ENCODE data around the gene C12orf42.

Gene C12orf42

DNA sequence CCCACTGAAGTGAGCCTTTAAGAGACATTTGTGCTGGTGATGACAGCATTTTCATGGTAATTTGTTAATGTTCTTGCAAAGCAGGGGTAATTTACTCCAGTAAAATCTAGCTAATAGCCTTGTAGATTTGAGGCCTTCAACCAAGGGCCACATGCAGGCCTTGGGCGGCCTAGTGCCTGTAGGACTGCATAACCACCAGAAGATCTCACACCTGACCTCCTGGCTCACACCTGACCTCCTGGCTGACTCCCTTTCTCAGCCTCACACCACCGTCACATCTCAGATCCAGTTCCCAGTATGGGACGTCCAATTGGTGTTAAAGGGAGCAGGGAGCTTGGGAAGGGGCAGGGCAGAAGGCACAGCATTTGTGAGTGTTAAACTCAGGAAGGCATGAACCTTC, 26.9 kb downstream of the C12orf42 start:
- H3K79me2 ChIP-seq (ENCODE audit: insufficient read depth, low read length) = no peaks in the 10 kb centered on the region
- H3K27ac ChIP-seq (ENCODE audit: low read depth, low read length, poor library complexity, severe bottlenecking) = no peak overlapping the region
- H4K20me1 ChIP-seq (ENCODE audit: insufficient read depth, low read length) = no peaks in the 10 kb centered on the region
- H3K9ac ChIP-seq (ENCODE audit: low read length) = no peak overlapping the region
- no peak overlapping the region for H2AFZ ChIP-seq (ENCODE audit: low read length)
- H3K9me3 ChIP-seq (ENCODE audit: low read length) = no peaks in the 10 kb centered on the region
- H3F3A ChIP-seq (ENCODE audit: insufficient read depth, low read length) = no peaks in the 10 kb centered on the region
- no peak overlapping the region for H3K4me2 ChIP-seq (ENCODE audit: low read length)
- H3K36me3 ChIP-seq (ENCODE audit: insufficient read depth, low read length) = no peaks in the 10 kb centered on the region
- no peak for TF ChIP-seq EZH2 (IDR thresholded peaks at IDR 0.05; ENCODE audit: borderline replicate concordance, low read length)
- TF ChIP-seq, protein P1, sequence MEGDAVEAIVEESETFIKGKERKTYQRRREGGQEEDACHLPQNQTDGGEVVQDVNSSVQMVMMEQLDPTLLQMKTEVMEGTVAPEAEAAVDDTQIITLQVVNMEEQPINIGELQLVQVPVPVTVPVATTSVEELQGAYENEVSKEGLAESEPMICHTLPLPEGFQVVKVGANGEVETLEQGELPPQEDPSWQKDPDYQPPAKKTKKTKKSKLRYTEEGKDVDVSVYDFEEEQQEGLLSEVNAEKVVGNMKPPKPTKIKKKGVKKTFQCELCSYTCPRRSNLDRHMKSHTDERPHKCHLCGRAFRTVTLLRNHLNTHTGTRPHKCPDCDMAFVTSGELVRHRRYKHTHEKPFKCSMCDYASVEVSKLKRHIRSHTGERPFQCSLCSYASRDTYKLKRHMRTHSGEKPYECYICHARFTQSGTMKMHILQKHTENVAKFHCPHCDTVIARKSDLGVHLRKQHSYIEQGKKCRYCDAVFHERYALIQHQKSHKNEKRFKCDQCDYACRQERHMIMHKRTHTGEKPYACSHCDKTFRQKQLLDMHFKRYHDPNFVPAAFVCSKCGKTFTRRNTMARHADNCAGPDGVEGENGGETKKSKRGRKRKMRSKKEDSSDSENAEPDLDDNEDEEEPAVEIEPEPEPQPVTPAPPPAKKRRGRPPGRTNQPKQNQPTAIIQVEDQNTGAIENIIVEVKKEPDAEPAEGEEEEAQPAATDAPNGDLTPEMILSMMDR (IDR thresholded peaks at IDR 0.05; ENCODE audit: low read length) = no peak
- no peaks in the 10 kb centered on the region for H3K9me2 ChIP-seq (ENCODE audit: low read depth, low read length)
- no peaks in the 10 kb centered on the region for H3K27me3 ChIP-seq (ENCODE audit: insufficient read depth, low read length)
- H3K4me1 ChIP-seq (ENCODE audit: insufficient read depth, low read length, severe bottlenecking) = no peaks in the 10 kb centered on the region
- H3K4me3 ChIP-seq (ENCODE audit: low read depth, low read length, poor library complexity, severe bottlenecking) = no peak overlapping the region

DNA sequence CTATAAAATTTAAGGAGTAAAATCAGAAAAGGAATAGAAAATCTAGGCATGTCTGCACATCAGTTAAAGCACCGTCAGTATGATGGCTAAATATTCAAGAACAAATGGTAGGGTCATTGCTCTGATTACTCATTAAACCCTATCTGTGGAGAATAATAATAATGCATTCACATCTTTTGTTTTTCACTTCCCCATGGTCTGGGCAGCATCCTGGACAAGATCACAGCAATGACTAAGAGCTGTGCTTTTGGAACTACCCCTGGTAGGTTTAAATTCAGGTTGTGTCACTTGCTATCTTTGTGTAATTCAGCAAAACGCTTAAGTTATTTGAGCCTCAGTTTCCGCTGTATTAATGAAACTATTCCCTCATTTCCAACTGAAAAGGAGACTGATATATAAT, 33.1 kb downstream of the C12orf42 start:
- H3K4me2 ChIP-seq (ENCODE audit: low read length) = no peak overlapping the region
- no peak overlapping the region for H2AFZ ChIP-seq (ENCODE audit: low read length)
- no peaks in the 10 kb centered on the region for H3K27me3 ChIP-seq (ENCODE audit: insufficient read depth, low read length)
- no peak overlapping the region for H3K27ac ChIP-seq (ENCODE audit: low read depth, low read length, poor library complexity, severe bottlenecking)
- H3K9me3 ChIP-seq (ENCODE audit: low read length) = no peaks in the 10 kb centered on the region
- H3K9ac ChIP-seq (ENCODE audit: low read length) = no peak overlapping the region
- H3K9me2 ChIP-seq (ENCODE audit: low read depth, low read length) = no peaks in the 10 kb centered on the region
- no peak overlapping the region for H3K4me3 ChIP-seq (ENCODE audit: low read depth, low read length, poor library complexity, severe bottlenecking)
- H3K36me3 ChIP-seq (ENCODE audit: insufficient read depth, low read length) = no peaks in the 10 kb centered on the region
- H3F3A ChIP-seq (ENCODE audit: insufficient read depth, low read length) = no peaks in the 10 kb centered on the region
- no peaks in the 10 kb centered on the region for H4K20me1 ChIP-seq (ENCODE audit: insufficient read depth, low read length)
- no peak for TF ChIP-seq EZH2 (IDR thresholded peaks at IDR 0.05; ENCODE audit: borderline replicate concordance, low read length)
- no peaks in the 10 kb centered on the region for H3K79me2 ChIP-seq (ENCODE audit: insufficient read depth, low read length)
- H3K4me1 ChIP-seq (ENCODE audit: insufficient read depth, low read length, severe bottlenecking) = no peaks in the 10 kb centered on the region

DNA sequence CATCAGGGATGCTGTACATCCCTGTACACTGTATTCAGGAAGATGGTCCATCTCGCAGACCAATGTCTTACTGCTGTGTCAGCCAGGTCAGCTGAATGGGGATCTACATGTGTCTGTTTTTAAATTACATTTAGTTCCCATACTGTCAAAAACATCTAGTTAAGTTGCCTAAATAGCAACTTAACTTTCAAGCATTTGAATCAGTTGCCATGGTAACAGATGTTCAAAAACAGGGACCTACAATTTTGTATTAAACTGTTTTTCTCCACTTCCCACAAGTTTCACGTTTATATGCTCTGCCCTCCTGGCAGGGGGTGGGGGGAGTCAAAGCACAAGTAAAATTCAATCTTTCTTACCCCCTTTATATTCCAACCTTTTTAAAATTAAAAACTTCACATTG, 38.3 kb downstream of the C12orf42 start:
- no peak overlapping the region for H3K27ac ChIP-seq (ENCODE audit: low read depth, low read length, poor library complexity, severe bottlenecking)
- H2AFZ ChIP-seq (ENCODE audit: low read length) = no peak overlapping the region
- no peaks in the 10 kb centered on the region for H3K36me3 ChIP-seq (ENCODE audit: insufficient read depth, low read length)
- H3F3A ChIP-seq (ENCODE audit: insufficient read depth, low read length) = no peaks in the 10 kb centered on the region
- H4K20me1 ChIP-seq (ENCODE audit: insufficient read depth, low read length) = no peaks in the 10 kb centered on the region
- no peak overlapping the region for H3K4me2 ChIP-seq (ENCODE audit: low read length)
- no peaks in the 10 kb centered on the region for H3K4me1 ChIP-seq (ENCODE audit: insufficient read depth, low read length, severe bottlenecking)
- H3K27me3 ChIP-seq (ENCODE audit: insufficient read depth, low read length) = no peaks in the 10 kb centered on the region
- TF ChIP-seq EZH2 (IDR thresholded peaks at IDR 0.05; ENCODE audit: borderline replicate concordance, low read length) = no peak
- TF ChIP-seq, protein P1 (IDR thresholded peaks at IDR 0.05; ENCODE audit: low read length) = no peak
- H3K9me3 ChIP-seq (ENCODE audit: low read length) = no peaks in the 10 kb centered on the region
- no peak overlapping the region for H3K4me3 ChIP-seq (ENCODE audit: low read depth, low read length, poor library complexity, severe bottlenecking)
- H3K9me2 ChIP-seq (ENCODE audit: low read depth, low read length) = no peaks in the 10 kb centered on the region
- H3K9ac ChIP-seq (ENCODE audit: low read length) = no peak overlapping the region
- no peaks in the 10 kb centered on the region for H3K79me2 ChIP-seq (ENCODE audit: insufficient read depth, low read length)

DNA sequence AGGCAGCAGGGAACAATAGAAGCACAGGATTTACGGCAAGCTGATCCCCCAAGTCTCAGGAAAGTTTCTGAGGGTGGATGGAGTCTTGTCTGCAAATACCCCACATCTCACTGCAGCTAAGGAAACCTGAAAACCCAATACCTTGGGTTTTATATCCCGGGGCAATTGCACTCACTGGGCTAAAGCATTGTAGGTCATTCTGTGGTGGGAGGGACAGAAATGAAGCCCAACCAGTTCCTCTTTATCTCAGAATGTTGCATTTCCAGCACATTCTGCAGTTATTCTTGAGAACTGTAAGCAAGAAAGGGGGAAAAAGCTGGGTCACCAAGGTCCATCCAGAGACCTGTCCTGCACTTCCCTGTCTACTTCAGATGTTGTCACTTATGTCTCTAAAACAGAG, 39.8 kb downstream of the C12orf42 start:
- Histone ChIP-seq H2AFZ (ENCODE audit: low read length) (no peak overlapping the region), H4K20me1 (ENCODE audit: insufficient read depth, low read length) (no peaks in the 10 kb centered on the region), H3K9me2 (ENCODE audit: low read depth, low read length) (no peaks in the 10 kb centered on the region), H3K4me3 (ENCODE audit: low read depth, low read length, poor library complexity, severe bottlenecking) (no peak overlapping the region), H3K4me1 (ENCODE audit: insufficient read depth, low read length, severe bottlenecking) (no peaks in the 10 kb centered on the region), H3K36me3 (ENCODE audit: insufficient read depth, low read length) (no peaks in the 10 kb centered on the region), H3K27ac (ENCODE audit: low read depth, low read length, poor library complexity, severe bottlenecking) (no peak overlapping the region), H3K27me3 (ENCODE audit: insufficient read depth, low read length) (no peaks in the 10 kb centered on the region), H3K4me2 (ENCODE audit: low read length) (no peak overlapping the region), H3F3A (ENCODE audit: insufficient read depth, low read length) (no peaks in the 10 kb centered on the region), H3K79me2 (ENCODE audit: insufficient read depth, low read length) (no peaks in the 10 kb centered on the region), H3K9me3 (ENCODE audit: low read length) (no peaks in the 10 kb centered on the region), H3K9ac (ENCODE audit: low read length) (no peak overlapping the region)
- TF ChIP-seq EZH2 (IDR thresholded peaks at IDR 0.05; ENCODE audit: borderline replicate concordance, low read length) = no peak
- TF ChIP-seq, protein P1 (IDR thresholded peaks at IDR 0.05; ENCODE audit: low read length) = no peak
